RWPE1 (cell line): Measurements from ENCODE around the gene EPC2.
A peak's percentile ranks its signal among the peaks of the same experiment; 100 is the strongest.

Source experiments
- CTCF ChIA-PET: fragments of 350-600 bp; sonication (Branson Sonifier 250); formaldehyde crosslinking; extraction: SDS; loops from one replicate; lab custom pipeline; 2021; lab: Yijun Ruan, JAX
- POLR2A ChIA-PET: fragments of 400-600 bp; formaldehyde crosslinking; extraction: SDS; loops from one replicate; lab custom pipeline; 2020; ENCODE audit warnings: antibody characterized with exemption; ENCODE audit not compliant: low non-redundant PET; lab: Yijun Ruan, JAX
- DNase-seq: peaks from one replicate; pipeline ENCODE4 v3.0.0; 2012; ENCODE audit warnings: low spot score
- H3K27ac ChIP-seq: fragments of 450-650 bp; 2 replicates; pipeline ENCODE4 v1.5.1; 2017
- TF ChIP-seq, protein P1 (sequence below): fragments of 450-650 bp; conservative IDR thresholded peaks from 2 replicates; pipeline ENCODE4 v1.5.1; 2017; ENCODE audit warnings: low read depth, mild to moderate bottlenecking

The EPC2 gene, protein sequence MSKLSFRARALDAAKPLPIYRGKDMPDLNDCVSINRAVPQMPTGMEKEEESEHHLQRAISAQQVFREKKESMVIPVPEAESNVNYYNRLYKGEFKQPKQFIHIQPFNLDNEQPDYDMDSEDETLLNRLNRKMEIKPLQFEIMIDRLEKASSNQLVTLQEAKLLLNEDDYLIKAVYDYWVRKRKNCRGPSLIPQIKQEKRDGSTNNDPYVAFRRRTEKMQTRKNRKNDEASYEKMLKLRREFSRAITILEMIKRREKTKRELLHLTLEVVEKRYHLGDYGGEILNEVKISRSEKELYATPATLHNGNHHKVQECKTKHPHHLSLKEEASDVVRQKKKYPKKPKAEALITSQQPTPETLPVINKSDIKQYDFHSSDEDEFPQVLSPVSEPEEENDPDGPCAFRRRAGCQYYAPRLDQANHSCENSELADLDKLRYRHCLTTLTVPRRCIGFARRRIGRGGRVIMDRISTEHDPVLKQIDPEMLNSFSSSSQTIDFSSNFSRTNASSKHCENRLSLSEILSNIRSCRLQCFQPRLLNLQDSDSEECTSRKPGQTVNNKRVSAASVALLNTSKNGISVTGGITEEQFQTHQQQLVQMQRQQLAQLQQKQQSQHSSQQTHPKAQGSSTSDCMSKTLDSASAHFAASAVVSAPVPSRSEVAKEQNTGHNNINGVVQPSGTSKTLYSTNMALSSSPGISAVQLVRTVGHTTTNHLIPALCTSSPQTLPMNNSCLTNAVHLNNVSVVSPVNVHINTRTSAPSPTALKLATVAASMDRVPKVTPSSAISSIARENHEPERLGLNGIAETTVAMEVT

DNA sequence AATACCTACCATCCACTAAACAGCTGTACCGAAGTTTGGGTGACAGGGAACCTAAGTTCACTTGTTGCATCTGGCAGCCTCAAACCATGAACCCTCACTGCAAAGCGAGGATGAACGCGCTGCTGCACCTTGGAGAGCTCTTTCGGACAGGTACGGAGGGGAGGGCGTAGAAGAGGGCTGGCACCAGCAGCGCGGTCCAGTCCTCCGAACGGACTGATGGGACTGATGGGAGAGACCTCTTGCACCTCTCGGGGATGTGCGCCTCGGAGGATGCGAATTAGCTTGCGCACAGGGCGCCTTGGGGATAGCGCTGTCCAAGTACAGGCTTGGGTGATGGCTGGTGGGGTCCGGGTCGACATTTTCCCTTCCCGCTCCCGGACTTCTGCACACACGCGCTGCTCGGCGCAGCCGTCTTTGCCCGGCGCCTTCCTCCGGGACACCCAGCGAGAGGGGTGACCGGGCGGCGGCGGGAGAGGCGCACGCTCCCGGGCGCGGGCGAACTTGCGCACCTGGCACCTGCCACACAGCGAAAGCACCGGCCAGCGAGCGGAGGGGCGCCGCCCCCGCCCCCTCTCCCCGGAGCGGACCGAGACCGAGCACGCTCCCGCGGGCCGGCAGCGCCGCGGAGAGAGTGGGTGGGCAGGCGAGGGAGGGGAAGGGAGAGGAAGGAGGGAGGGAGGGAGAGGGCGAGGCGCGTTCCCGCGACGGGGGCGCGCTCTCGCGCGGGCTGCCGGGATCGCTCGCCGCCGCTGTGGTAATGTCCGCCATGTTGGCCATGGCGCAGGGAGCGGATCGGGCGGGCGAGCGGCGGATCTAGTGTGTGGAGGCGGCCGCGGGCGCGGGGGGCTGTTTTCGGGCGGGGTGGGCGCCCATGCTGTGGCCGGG, at the start of gene EPC2:
TSS of gene EPC2 (plus strand) at position 754 of the 885 bp plus-strand sequence. CDS start 267 bp downstream, outside the sequence.
- POLR2A ChIA-PET: no interaction called here
- DNase-seq: peak; percentile 78
- CTCF ChIA-PET: interaction anchor here (0.6 to 0.8 kb wide), 3 partner anchors 49 to 1599 kb away, joined by 3 read pairs; no protein-coding TSS in a partner anchor
- peak within 1 kb of the TSS; percentile 96 for H3K27ac ChIP-seq
- TF ChIP-seq, protein P1, sequence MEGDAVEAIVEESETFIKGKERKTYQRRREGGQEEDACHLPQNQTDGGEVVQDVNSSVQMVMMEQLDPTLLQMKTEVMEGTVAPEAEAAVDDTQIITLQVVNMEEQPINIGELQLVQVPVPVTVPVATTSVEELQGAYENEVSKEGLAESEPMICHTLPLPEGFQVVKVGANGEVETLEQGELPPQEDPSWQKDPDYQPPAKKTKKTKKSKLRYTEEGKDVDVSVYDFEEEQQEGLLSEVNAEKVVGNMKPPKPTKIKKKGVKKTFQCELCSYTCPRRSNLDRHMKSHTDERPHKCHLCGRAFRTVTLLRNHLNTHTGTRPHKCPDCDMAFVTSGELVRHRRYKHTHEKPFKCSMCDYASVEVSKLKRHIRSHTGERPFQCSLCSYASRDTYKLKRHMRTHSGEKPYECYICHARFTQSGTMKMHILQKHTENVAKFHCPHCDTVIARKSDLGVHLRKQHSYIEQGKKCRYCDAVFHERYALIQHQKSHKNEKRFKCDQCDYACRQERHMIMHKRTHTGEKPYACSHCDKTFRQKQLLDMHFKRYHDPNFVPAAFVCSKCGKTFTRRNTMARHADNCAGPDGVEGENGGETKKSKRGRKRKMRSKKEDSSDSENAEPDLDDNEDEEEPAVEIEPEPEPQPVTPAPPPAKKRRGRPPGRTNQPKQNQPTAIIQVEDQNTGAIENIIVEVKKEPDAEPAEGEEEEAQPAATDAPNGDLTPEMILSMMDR: no peak

DNA sequence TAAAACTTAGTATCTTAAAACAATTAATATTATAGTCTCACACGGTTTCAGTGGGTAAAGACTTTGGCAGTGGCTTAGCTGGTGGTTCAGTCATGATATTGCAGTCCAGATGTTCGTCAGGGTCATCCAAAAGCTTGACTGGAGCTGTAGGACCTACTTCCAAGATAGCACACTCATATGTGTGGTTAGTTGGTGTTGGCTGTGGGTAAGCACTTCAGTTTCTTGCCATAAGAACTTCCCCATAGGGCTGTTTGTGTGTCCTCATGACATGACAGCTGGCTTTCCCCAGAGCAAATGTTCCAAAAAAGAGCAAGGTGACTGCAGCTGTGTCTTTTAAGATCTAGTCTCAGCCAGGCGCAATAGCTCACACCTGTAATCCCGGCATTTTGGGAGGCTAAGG, 48.5 kb upstream of the EPC2 start:
- CTCF ChIA-PET: no interaction called here
- DNase-seq: no peak
- POLR2A ChIA-PET: no interaction called here
- no peak overlapping the region for H3K27ac ChIP-seq
- TF ChIP-seq, protein P1: no peak

DNA sequence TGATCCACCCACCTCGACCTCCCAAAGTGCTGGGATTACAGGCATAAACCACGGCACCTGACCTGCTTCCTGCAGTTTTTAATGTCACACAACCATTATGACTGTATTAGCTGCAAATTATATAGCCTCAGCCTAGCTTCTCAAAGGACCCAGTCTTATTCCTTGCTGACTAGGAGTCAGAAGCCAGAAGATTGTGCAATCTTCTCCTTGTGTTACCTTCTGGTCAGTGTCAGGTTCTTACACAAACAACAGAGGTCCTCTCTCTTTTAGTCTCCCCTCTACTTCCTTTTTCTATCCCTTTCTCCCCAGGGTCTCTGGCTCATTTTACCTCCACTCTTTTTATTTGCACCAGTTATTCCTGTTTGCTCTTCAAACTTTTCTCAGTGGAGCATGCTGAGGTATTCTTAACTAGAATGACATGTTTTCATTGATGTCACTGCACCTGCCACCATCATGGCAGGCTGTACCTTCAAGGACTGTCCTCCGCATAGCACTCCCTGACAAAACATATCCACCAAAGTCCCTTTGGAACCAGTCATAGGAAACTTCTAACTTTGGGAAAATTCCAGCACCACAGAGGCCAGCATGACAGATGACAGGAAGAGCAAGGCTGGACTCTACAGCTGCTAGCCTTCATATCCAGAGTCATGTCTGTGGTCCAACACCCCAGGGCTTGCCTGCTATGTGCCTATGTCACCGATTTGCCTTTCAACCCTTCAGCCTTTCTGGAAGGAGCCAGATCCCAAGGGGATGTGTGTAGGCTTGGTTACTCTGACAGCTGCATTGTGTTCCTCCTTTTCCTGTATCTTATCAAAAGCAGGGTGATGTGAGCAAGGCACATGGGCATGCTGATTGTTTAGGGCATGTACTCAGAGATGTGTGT, 45.2 kb upstream of the EPC2 start:
- CTCF ChIA-PET: interaction anchor here (0.6 kb wide), 2 partner anchors 229 to 232 kb away, joined by 3 read pairs; no protein-coding TSS in a partner anchor

DNA sequence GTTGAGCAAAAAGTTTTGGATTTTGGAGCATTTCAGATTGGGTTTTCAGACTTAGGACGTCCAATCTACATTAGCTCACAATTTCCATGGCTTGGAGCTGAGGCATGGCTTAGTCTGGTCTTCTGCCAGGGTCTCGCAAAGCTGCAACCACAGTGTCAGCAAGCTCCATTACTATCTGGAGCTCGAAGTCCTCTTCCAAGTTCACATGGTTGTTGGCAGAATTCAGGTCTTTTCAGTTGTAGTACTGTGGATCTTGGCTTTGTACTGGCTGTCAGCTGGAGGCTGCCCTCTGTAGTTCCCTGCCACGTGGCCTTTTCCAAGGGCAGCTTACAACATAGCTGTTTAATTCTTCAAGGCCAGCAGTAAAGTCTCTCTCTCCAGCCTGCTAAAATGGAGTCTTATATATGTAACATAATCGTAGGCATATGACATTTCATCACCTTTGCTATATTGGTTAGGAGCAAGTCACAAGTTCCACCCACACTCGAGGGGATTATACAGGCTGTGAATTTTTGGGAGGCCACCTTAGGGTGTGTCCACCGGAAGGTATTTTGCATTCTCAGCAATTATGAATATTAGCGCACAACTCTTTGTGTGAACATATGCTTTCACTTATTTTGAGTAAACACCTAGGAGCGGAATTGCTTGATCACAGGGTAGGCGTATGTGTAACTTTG, 41.5 kb upstream of the EPC2 start:
- no peak overlapping the region for H3K27ac ChIP-seq
- DNase-seq: no peak
- POLR2A ChIA-PET: no interaction called here
- TF ChIP-seq, protein P1: no peak
- CTCF ChIA-PET: interaction anchor here (0.7 kb wide), 1 partner anchor 791 kb away, joined by 3 read pairs; no protein-coding TSS in a partner anchor

More for the DNA sequence above, 45.2 kb upstream of the EPC2 start:
- TF ChIP-seq, protein P1: no peak
- DNase-seq: no peak
- no peak overlapping the region for H3K27ac ChIP-seq
- POLR2A ChIA-PET: no interaction called here

DNA sequence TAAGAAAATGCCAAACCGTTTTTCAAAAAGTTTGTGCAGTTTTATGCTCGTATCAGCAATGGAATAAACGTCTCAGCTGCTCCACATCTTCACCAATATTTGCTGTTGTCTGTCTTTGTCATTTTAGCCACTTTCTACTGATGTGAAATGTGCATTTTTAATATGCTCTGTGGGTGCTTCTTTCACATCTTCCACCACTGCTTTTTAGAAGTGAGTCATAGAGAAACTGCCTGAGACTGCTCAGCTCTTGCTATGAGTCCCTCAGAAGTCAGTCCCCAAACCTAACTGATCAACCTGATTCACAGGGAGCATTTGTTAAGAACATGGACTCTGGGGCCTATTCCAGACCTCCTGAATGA, 41.0 kb upstream of the EPC2 start:
- TF ChIP-seq, protein P1: no peak
- CTCF ChIA-PET: interaction anchor here (0.7 kb wide), 1 partner anchor 791 kb away, joined by 3 read pairs; no protein-coding TSS in a partner anchor
- DNase-seq: no peak
- POLR2A ChIA-PET: no interaction called here
- no peak overlapping the region for H3K27ac ChIP-seq
